Lower leg skin (tissue), 3 donors: Measurements from ENCODE around the gene C11orf16.

Experiments
- POLR2A ChIP-seq, 2 donors: fragments of 450-650 bp; IDR thresholded peaks; one replicate each; pipeline ENCODE4 v1.6.1; 2016 to 2017; ENCODE audit warnings: antibody characterized with exemption in 2 of 2, mild to moderate bottlenecking in 1 of 2, moderate library complexity in 1 of 2
- TF ChIP-seq, protein P1 (sequence below), 3 donors: fragments of 450-650 bp; IDR thresholded peaks; one replicate each; pipeline ENCODE4 v1.5.1; 2016; ENCODE audit warnings: antibody characterized with exemption in 3 of 3, mild to moderate bottlenecking in 3 of 3, moderate library complexity in 2 of 3

GRCh38 chr11:8963569-8964323, 31.0 kb upstream of the C11orf16 start:
- TF ChIP-seq, protein P1, sequence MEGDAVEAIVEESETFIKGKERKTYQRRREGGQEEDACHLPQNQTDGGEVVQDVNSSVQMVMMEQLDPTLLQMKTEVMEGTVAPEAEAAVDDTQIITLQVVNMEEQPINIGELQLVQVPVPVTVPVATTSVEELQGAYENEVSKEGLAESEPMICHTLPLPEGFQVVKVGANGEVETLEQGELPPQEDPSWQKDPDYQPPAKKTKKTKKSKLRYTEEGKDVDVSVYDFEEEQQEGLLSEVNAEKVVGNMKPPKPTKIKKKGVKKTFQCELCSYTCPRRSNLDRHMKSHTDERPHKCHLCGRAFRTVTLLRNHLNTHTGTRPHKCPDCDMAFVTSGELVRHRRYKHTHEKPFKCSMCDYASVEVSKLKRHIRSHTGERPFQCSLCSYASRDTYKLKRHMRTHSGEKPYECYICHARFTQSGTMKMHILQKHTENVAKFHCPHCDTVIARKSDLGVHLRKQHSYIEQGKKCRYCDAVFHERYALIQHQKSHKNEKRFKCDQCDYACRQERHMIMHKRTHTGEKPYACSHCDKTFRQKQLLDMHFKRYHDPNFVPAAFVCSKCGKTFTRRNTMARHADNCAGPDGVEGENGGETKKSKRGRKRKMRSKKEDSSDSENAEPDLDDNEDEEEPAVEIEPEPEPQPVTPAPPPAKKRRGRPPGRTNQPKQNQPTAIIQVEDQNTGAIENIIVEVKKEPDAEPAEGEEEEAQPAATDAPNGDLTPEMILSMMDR (IDR thresholded peaks at IDR 0.05) = no peak
- no peak for TF ChIP-seq POLR2A (IDR thresholded peaks at IDR 0.05)
